Osteoblast (primary cell): ENCODE measurements around the gene WDR26. TPM values are rescaled to one million over a fixed set of nuclear protein-coding genes. Genes with fewer than 3 reads are reported as not detected.

Source experiments
- DNase-seq: peaks from one replicate; pipeline ENCODE4 v3.0.0; 2011; ENCODE audit warnings: low spot score, mixed read lengths; ENCODE audit not compliant: insufficient read length; ENCODE audit errors: missing footprints
- H2AFZ ChIP-seq: 2 replicates; pipeline ENCODE4 v1.6.0; 2011; ENCODE audit warnings: mild to moderate bottlenecking, low read length
- H3K27ac ChIP-seq: 2 replicates; pipeline ENCODE4 v1.5.1; 2011; ENCODE audit warnings: mild to moderate bottlenecking, low read depth, low read length, moderate library complexity
- H3K27me3 ChIP-seq: 2 replicates; pipeline ENCODE4 v1.6.0; 2012; ENCODE audit warnings: mild to moderate bottlenecking, control low read depth, inconsistent platforms, low read length, moderate library complexity; ENCODE audit not compliant: insufficient read depth
- H3K36me3 ChIP-seq: 2 replicates; pipeline ENCODE4 v1.5.1; 2011; ENCODE audit warnings: mild to moderate bottlenecking, low read length, control low read depth, moderate library complexity; ENCODE audit not compliant: insufficient read depth
- H3K4me1 ChIP-seq: 2 replicates; pipeline ENCODE4 v1.5.1; 2011; ENCODE audit warnings: mild to moderate bottlenecking, low read length, control low read depth, moderate library complexity; ENCODE audit not compliant: insufficient read depth
- H3K4me2 ChIP-seq: 2 replicates; pipeline ENCODE4 v1.6.0; 2011; ENCODE audit warnings: mild to moderate bottlenecking, low read length; ENCODE audit not compliant: insufficient read depth
- H3K4me3 ChIP-seq: fragments of 200-600 bp; sonication (generic); 3 replicates; pipeline ENCODE4 v1.5.1; 2012; ENCODE audit warnings: mild to moderate bottlenecking, low read length, inconsistent platforms; ENCODE audit not compliant: insufficient read depth
- H3K79me2 ChIP-seq: 2 replicates; pipeline ENCODE4 v1.6.0; 2012; ENCODE audit warnings: mild to moderate bottlenecking, low read length, control low read depth, inconsistent platforms; ENCODE audit not compliant: insufficient read depth
- H3K9me3 ChIP-seq: 2 replicates; pipeline ENCODE4 v1.5.1; 2011; ENCODE audit warnings: low read depth, low read length, control low read depth
- H4K20me1 ChIP-seq: 2 replicates; pipeline ENCODE4 v1.6.0; 2012; ENCODE audit warnings: mild to moderate bottlenecking, low read length, control low read depth; ENCODE audit not compliant: insufficient read depth
- CTCF ChIP-seq: IDR thresholded peaks from 2 replicates; pipeline ENCODE4 v1.5.1; 2011; ENCODE audit warnings: mild to moderate bottlenecking, low read depth, low read length, moderate library complexity; ENCODE audit errors: extremely low read depth
- total RNA-seq: library from RNA; depleted of rRNA; stranded (reverse); fragments of >200 nt; gene quantifications from 2 replicates; pipeline ENCODE4 v1.2.3, GENCODE V29; 2012

WDR26 gene
- total RNA-seq, 1 donor: 78.9 TPM

- no peak overlapping the region for H3K27ac ChIP-seq
- H3K79me2 ChIP-seq: peaks cover 5% of the 10 kb centered on the region
- no peak for TF ChIP-seq CTCF
- H3K9me3 ChIP-seq: no peaks in the 10 kb centered on the region
- no peak overlapping the region for H2AFZ ChIP-seq
- no peak overlapping the region for H3K4me3 ChIP-seq
- peaks cover 25% of the 10 kb centered on the region for H3K4me1 ChIP-seq
- H4K20me1 ChIP-seq: peaks cover 9% of the 10 kb centered on the region
- H3K36me3 ChIP-seq: peaks cover 11% of the 10 kb centered on the region
- no peak for DNase-seq
- no peak overlapping the region for H3K4me2 ChIP-seq
- H3K27me3 ChIP-seq: no peaks in the 10 kb centered on the region
These were observed 55.6 kb downstream of the WDR26 start for GRCh38 chr1:224378855-224379631.

GRCh38 chr1:224377676-224378006 is 57.0 kb downstream of the WDR26 start:
- DNase-seq: no peak

GRCh38 chr1:224375059-224375458 is 59.5 kb downstream of the WDR26 start:
- no peak overlapping the region for H3K4me2 ChIP-seq
- H3K27me3 ChIP-seq: no peaks in the 10 kb centered on the region
- no peak for DNase-seq
- H3K4me1 ChIP-seq: peaks cover 25% of the 10 kb centered on the region
- no peak overlapping the region for H2AFZ ChIP-seq
- no peaks in the 10 kb centered on the region for H3K9me3 ChIP-seq
- no peak overlapping the region for H3K4me3 ChIP-seq
- H3K27ac ChIP-seq: no peak overlapping the region
- H4K20me1 ChIP-seq: peaks cover 9% of the 10 kb centered on the region
- peaks cover 38% of the 10 kb centered on the region for H3K36me3 ChIP-seq
- H3K79me2 ChIP-seq: peaks cover 11% of the 10 kb centered on the region
- no peak for TF ChIP-seq CTCF

More at GRCh38 chr1:224377676-224378006, 57.0 kb downstream of the WDR26 start:
- H3K36me3 ChIP-seq: peaks cover 16% of the 10 kb centered on the region
- peaks cover 9% of the 10 kb centered on the region for H4K20me1 ChIP-seq
- peaks cover 8% of the 10 kb centered on the region for H3K79me2 ChIP-seq
- no peak overlapping the region for H2AFZ ChIP-seq
- no peaks in the 10 kb centered on the region for H3K9me3 ChIP-seq
- H3K27me3 ChIP-seq: no peaks in the 10 kb centered on the region
- H3K4me3 ChIP-seq: no peak overlapping the region
- TF ChIP-seq CTCF: no peak
- no peak overlapping the region for H3K4me2 ChIP-seq
- H3K4me1 ChIP-seq: peaks cover 25% of the 10 kb centered on the region
- H3K27ac ChIP-seq: no peak overlapping the region

- no peak for TF ChIP-seq CTCF
- H3K27me3 ChIP-seq: no peaks in the 10 kb centered on the region
- H3K4me2 ChIP-seq: no peak overlapping the region
- H2AFZ ChIP-seq: no peak overlapping the region
- peaks cover 25% of the 10 kb centered on the region for H3K4me1 ChIP-seq
- peaks cover 9% of the 10 kb centered on the region for H4K20me1 ChIP-seq
- peaks cover 57% of the 10 kb centered on the region for H3K36me3 ChIP-seq
- peaks cover 15% of the 10 kb centered on the region for H3K79me2 ChIP-seq
- DNase-seq: no peak
- no peak overlapping the region for H3K27ac ChIP-seq
- no peak overlapping the region for H3K4me3 ChIP-seq
- H3K9me3 ChIP-seq: no peaks in the 10 kb centered on the region
These were observed 61.5 kb downstream of the WDR26 start for GRCh38 chr1:224373008-224373590.
